NCI-H446 (cell line): Measurements from ENCODE around the gene LZTR1.
A peak's percentile ranks its signal among the peaks of the same experiment; 100 is the strongest.

Experiments used
- DNase-seq, 2 experiments: peaks; one replicate each; lab custom pipeline; 2025; lab: John Stamatoyannopoulos, UW

LZTR1 gene

DNA sequence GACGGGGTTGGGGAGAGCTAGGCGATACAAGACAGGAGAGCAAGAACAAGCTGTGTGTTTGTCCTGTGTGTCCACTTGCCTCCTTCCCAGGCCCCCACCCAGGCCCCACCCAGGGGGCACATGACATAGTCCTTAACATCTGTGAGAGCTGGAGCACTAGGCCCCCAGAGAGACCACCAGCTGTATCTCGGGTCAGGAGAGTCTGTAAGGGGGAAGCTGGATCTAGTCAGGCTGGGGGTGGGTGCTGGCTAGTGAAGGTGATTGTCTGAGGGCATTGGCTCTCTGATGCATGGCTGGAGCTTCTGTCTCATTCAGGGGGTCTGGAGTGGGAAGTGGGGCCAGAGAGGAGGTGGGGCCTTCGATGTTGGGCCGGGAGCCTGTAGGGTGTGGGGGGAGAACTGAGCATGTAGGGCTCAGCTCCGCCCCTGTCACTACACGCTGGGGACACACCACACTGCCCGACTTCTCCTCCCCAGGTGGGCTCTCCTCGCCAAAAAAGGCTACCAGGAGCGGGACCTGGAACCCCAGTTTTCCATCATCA, 33.4 kb downstream of the LZTR1 start:
- no peak for DNase-seq

DNA sequence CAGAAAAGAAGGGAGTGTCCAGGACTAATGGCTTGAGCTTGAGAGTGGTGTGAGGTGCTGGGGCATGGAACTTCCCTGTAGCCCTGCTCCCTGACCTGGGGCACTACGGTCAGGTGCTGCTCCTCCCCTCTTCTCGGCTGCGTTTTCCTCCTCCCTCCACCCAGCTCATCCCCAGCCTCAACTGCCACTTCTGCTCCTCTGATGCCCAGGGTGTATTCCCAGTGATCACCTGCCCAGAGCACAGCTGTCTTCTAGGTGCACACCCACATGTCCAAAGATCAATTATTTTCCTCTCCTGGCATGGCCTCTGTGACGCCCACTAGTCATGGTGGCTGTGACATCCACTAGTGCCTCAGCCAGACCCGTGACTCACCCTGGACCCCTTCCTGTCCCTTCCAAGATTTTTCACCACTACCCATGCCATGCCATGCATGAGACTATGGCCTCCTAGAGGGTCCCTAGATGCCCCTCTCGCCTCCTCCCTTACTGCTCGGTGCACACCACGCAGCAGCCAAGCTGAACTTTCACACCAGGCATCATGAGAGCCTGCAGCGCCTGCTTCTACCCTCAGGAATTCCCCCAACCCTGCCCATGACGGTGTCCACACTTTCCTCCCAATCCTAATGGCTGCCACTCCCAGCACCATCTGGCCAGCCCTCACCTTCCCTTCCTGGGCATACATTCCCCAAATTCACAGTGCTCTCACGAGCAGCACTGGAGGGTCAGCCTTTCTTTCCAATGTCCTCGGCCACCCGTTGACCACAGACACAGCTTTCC, 34.7 kb downstream of the LZTR1 start:
- DNase-seq = no peak

DNA sequence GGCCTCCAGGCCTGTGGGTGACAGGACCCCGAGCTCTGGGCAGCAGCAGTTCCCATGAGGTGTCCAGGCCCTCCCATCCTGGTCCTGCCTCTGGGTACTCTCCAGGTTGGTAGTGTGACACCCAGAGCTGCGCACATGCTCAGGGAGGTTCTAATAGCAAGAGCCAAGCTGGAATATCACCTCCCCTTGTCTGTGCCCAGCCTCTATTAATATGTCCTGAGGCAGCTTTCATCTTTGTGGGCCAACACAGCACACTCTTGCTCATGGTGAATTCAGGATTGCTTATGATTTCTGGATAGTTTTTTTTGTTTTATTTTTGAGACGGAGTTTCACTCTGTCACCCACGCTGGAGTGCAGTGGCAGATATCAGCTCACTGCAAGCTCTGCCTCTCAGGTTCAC, 36.2 kb downstream of the LZTR1 start:
- no peak for DNase-seq

DNA sequence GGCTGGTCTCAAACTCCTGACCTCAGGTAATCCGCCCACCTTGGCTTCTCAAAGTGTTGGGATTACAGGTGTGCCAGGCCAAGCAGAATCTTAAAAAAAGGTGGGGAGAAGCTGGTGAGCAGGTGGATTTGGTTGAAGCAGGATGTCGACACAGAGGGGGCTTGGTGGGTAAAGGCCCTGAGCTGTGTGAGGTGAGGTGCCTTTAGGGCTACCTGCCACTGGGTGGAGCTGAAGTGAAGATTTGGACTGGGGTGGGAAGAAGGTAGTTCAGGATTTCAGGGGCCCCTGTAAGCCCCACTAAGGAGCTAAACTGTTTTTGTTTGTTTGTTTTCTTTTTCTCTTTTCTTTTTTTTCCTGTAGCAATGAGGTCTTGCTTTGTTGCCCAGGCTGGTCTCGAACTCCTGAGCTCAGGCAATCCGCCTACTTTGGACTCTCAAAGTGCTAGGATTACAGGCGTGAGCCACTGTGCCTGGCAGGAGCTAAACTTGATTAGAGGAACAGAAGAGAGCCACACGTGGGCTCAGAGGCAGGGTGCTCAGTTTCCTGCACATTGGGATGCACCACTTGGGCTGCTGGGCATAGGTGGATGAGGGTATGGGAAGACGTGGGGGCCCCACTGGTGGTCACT, 38.8 kb downstream of the LZTR1 start:
- no peak for DNase-seq

DNA sequence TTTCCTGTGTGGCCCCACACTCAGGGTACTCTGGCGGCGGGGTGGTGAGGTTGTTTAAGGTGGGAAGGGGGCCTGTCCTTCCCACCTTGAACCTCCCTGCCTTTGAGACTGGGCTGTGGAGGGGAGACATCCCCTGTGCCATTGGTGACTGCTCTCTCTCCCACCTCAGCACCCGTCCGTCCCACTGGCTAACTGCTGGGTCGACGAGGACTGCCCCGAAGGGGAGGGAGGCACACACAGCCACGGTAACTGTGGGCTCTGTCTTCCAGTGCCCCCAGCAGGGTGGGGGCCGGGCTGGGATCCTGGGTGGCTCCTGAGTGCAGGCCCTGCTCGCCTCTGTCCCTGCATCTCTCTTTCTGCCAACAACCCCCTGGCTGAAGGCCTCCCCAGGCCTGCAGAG, 40.4 kb downstream of the LZTR1 start:
- no peak for DNase-seq

DNA sequence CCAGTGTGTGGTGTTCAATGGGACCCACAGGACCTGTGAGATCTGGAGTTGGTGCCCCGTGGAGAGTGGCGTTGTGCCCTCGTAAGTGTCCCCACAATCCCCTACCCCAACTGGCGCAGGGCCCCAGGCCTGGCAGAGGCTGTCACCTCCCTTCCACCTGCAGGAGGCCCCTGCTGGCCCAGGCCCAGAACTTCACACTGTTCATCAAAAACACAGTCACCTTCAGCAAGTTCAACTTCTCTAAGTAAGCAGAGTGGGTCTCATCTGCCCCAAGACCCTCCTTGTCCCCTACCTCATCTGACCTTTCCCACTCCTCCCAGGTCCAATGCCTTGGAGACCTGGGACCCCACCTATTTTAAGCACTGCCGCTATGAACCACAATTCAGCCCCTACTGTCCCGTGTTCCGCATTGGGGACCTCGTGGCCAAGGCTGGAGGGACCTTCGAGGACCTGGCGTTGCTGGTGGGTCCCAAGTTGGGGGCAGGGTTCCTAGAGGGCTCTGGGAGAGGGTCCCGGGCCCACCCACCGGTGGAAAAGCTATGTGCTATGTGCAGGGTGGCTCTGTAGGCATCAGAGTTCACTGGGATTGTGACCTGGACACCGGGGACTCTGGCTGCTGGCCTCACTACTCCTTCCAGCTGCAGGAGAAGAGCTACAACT, 41.0 kb downstream of the LZTR1 start:
- no peak for DNase-seq

DNA sequence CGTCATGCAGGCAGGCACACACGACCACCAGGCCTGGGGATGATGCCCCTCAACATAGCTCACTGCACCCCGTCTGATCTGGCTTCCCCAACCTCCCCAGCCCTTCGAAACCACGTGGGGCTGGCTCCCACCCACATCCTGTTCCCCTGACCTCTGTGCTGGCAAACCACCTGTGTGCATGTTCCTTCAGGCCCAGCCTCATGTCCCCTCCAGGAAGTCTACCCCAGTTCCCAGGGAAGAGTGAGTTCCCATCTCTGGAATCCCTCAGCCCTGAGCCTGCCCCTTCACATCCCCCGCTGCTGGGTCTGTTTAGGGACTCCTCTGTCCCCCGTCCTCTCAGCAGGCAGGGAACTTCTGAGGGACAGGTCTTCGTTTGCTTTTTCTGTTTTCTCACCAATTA, 43.2 kb downstream of the LZTR1 start:
- DNase-seq = no peak

DNA sequence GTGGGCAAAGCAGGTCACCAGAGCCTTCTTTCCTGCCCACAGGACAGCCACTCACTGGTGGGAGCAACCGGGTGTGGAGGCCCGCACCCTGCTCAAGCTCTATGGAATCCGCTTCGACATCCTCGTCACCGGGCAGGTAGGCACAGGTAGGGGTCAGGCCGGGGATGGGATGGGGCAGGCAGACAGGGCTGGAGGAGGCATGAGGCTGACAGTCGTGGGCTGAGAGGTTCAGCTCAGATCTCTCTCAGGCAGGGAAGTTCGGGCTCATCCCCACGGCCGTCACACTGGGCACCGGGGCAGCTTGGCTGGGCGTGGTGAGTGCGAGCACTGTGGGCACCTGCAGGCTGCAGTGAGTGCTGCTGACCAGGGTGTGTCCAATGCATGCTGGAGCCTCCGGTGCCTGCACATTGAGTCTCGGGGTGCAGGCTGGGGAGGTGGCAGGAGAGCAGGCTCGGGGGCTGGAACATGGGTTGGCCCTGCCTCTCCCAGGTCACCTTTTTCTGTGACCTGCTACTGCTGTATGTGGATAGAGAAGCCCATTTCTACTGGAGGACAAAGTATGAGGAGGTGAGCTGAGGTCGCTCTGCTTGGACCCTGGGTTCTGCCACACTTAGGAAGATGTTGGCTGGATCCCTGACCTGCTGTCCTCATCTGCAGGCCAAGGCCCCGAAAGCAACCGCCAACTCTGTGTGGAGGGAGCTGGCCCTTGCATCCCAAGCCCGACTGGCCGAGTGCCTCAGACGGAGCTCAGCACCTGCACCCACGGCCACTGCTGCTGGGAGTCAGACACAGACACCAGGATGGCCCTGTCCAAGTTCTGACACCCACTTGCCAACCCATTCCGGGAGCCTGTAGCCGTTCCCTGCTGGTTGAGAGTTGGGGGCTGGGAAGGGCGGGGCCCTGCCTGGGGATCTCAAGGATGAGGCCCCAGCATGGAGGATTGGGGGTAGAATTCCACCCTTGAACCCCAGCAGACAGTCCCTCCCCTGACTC, 44.0 kb downstream of the LZTR1 start:
- DNase-seq = no peak

DNA sequence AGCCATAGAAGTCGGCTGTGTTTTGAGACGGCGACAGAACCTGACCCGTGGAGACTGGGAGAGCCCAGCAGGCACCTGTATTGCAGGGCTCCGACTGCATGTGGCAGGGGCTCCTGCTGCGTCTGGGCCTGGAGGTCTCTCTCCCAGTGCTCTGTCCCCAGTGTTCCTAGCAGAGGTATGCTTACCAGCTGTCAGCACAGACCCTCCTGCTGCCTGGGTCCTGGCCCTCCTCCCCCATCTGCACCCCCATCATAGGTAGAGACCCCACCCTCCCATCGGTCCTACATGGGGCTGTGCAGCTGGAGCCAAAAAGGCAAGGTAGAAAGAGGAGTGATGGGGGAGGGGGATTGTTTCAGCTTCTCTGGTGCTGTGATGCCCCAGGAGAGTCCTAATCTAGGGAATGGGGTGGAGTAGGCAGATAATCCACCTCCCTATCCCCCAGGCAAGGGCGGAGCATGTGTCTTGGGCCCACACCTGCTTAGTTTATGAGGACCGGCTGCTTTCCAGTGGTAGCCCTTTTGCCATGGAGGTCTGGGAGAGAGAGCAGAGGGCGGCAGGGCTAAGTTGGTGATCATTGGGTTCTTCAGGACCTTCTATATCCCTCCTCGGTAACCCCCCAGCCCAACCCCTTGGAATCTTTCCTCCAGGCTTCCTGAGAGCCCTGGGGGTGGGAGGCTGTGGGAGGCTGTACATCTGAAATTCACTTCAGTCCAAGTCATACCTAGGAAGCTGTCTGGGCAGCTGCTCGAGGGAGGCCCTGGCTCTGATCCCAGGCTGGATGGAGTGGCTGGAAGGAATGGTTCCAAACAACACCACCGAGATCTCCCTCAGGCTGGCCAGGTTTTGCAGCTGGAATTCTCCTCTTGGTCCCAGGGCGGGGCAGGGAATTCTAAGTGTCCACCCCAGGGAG, 44.9 kb downstream of the LZTR1 start:
- peak in 1 of 2 experiments; percentile 64 for DNase-seq

DNA sequence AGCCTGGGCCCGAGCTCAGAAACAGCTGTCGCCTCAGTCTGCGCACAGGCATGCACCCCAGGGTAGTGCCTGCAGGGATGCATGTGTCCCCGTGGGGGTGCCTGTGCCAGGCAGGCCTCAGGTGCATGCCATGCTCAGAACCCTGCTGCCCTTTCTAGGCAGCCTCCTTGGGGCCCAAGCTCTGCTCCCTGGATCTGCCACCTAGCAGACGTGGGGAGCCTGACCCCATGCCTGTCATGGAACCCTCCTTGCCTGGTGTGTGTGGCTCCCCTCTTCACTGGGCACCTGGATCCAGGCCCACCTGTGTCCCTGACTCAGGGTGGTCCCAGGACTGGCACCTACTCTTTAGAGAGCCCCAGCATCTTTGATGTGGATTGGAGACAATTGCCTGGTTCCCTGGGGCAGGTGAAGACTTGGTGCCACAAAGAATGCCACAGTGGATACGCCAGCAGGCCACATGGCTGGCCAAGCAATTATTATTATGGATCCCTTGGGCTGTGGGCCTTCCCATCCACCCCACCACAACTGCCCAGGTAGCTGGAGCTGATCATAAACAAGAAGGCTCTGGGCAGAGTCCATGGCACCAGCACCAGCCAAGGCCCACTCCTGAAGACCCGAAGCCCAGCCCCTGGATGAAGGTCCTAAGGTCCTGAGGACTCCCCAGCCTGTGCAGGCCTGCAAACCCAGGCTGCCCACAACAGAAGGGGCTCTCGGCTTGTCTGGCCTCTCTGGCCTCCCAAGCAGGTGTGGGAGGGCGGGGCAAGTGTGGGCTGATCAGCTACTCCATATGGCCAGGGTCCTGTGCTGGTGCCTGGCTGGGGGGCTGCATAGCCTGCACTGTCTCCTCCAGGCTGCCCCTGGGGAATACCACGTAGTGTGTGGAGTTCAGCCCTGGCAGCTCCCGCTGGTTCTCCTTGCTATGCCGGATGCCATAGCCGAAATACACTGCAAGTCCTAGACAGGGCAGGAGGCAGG, 46.5 kb downstream of the LZTR1 start:
- no peak for DNase-seq

DNA sequence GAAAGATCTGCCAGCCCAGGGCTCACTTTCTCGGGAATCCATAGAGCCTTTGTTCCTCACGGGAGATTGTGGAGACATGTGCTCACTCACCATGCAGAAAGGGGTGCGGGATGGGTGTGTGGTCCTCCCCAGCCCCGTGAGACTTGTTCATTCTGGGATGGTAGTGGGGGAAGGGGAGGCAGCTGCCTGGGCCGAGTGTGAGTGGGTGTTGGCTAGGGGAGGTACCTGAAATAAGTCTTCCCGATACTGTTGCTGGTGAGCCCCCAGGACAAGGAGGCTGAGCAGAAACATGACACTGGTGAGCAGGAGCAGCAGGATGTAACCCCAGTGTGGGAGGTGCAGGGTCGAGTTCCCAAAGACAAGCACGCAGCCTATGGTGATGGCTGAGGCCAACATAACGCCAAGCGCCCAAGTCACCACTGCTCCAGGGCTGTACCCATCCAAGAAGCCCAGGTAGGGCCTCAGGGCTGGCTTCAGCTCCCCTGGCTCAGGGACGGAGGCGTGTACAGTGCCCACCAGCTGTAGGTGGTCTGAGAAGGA, 47.5 kb downstream of the LZTR1 start:
- DNase-seq = no peak

DNA sequence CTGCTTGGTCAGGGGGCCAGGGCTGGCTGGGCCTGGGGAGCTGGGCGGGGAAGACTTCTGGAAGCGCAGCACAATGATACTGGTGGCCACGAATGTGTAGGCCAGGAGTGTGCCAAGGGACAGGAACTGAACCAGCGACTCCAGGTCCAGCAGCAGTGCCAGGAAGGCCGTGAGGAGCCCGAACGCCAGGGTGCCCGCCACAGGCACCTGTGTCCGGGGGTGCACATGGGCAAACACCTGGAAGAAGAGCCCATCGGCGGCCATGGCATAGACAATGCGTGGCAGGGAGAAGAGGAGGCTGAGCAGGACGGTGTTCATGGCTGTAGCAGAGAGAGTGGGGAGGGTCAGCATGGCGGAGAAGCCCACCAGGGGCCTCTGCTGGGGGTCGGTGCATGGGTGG, 47.9 kb downstream of the LZTR1 start:
- DNase-seq = no peak

DNA sequence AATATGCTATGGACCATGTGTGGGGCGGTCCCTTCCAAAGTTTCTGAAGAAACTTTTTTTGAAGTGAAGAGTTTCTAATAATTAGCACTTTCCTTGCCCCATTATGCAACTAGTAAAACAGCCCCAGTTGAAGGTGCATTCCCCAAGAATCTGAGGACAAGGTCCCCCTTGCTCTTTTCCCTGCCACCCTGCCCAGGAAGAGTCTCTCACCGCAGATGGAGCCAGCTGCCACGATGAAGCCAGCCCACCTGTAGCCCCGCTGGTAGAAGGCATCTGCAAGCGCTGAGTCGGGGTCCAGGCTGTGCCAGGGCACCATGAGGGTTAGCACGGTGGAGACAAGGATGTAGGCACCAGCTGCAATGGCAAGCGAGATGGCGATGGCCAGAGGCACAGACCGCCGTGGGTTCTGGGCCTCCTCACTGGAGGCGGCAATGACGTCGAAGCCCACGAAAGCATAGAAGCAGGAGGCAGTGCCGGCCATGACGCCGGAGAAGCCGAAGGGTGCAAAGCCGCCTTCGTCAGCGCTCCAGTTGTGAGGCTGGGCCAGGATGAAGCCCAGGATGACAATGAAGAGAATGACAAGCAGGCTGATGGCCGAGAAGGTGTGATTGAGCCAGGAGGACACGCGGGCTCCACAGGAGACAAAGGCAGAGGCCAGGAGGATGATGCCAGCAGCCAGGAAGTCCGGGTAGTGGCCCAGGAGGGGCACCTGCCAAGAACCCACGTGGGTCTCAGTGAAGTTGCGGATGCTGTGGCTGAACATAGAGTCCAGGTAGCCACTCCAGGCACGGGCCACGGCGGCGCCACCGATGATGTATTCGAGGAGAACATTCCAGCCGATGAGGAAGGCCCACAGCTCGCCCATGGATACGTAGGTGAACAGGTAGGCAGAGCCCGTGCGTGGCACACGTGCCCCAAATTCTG, 48.8 kb downstream of the LZTR1 start:
- no peak for DNase-seq

DNA sequence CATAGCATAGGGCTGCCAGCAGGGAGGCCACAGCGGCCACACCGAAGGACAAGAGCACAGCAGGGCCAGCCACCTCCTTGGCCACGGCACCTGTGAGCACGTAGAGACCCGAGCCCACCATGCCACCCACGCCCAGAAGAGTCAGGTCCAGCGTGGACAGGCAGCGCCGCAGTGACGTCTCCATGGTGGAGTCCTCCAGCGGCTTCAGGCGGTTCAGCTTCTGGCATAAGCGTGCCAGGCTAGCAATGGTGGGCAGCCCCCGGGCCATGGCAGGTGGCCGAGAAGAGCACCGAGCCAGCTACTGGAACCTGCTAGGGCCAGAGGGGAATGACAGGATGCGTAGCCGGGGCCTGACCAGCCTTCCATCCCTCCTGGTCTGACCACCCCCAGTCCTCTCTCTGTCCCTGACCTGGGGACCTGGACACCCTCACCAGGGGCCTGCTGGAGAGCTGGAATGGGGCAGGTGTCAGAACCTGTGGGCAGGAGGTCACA, 49.5 kb downstream of the LZTR1 start:
- DNase-seq = no peak

DNA sequence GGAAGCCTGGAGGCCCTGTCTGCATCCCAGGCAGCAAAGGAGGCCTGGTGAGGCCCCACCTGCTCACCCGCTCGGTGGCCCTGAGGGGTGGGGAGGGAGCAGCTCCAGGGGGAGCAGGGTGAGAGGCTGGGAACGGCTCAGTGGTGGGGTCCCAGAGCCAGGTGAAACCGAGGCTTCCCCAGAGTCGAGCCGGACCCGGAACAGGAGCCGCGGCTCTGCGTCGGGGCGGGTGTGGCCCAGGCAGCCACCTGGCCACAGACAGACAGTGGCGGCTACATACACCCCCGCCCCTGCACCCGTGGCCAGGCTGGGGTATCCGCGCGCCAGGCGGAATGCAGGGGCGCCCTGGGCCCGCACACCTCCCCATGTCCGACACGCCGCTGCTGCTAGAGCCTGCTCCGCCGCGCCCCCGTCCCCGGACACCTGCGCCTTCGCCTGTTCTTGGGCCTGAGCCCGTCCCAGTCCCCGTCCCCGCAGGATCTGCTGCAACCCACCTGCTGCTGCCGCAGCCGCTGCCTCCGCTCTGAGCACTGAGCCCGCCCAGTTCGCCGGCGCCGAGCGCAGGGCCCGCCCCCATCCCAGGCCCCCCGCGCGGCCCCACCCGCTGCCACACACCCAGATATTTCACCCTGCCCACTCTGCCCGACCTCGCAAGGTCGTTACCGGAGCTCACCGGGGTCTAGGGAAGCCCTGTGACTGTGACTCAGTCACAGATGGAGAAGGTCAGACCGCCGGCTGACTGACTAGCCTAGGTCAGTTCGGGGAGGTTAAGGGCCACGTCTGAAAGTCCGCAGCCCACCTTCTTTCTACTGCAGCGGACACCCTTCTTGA, 50.2 kb downstream of the LZTR1 start, which contains the start of gene SLC7A4:
Gene SLC7A4, minus strand, starts transcription at position 525 of the 831 bp plus-strand sequence. CDS start 749 bp downstream, outside the sequence.
- no peak for DNase-seq

DNA sequence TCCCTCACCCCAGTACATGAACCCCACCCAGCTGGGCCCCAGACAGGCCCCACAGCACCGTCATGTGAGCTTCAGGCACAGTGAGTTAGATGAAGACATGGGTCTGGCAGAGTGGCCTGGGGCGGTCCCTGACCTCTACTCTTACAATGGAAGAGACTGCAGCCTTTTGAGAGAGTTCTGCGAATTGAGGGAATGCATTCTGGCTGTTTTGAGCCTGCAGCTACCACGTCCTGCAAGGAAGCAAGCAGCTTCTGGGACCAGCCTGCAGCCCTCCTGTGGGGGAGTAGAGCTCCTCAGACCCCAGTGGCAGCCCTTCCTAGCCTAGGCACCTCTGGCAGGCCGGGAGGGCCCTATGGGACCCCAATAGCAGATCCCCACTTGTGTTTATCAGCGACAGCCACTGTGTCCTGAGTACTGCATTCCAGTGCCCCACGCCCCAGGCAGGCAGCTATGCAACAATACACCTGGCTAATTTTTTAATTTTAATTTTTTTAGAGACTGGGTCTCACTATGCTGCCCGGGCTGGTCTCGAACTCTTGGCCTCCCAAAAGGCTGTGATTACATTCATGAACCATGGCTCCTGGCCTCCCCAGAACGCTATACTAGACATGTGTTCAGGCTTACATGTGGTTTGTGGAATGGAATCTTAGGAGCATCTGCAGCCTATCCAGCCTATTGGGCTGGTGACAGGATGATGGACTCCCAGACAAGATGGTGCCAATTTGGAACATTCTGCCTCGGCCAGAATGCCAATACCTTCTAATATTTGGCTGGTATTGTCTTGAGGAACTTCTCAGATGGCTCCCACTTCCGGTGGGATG, 51.0 kb downstream of the LZTR1 start:
- DNase-seq = peak in 1 of 2 experiments; percentile 29
